Upper lobe of left lung (tissue), 4 donors: ENCODE measurements around the gene DYDC1.

Source experiments
- EP300 ChIP-seq, 4 donors: sonication (generic); formaldehyde crosslinking; IDR thresholded peaks; one replicate each; pipeline ENCODE4 v1.5.1; 2017; ENCODE audit warnings: antibody characterized with exemption in 4 of 4, control low read depth in 2 of 4
- POLR2A ChIP-seq, 4 donors: fragments of 450-650 bp; IDR thresholded peaks; one replicate each; pipeline ENCODE4 v1.5.1; 2016 to 2017; ENCODE audit warnings: antibody characterized with exemption in 4 of 4, mild to moderate bottlenecking in 2 of 4
- TF ChIP-seq, protein P1 (sequence below), 6 experiments: fragments of 450-650 bp in 4 of 6; fragments of 200-600 bp in 2 of 6; sonication (generic) in 2 of 6; IDR thresholded peaks; one replicate each; pipeline ENCODE4 v1.5.1; 2016 to 2019; ENCODE audit warnings: antibody characterized with exemption in 6 of 6

DNA sequence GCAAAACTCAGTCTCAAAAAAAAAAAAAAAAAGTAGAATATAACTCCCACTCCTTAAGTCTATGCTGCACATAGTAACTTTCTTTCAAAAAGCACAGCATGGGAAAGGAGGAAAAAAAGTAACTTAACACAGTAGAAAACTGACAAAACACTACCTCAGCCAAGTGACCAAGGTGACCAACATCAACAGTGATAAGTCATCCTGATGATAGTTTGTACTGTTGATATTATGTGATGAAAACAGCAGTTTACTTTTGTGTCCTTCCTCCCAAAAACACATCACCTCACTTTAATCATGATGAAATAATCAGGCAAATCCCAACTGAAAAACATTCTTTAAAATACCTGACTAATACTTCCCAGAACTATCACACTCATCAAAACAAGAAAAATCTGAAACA is 37.8 kb downstream of the DYDC1 start:
- TF ChIP-seq POLR2A (IDR thresholded peaks at IDR 0.05), result no peak
- TF ChIP-seq, protein P1, sequence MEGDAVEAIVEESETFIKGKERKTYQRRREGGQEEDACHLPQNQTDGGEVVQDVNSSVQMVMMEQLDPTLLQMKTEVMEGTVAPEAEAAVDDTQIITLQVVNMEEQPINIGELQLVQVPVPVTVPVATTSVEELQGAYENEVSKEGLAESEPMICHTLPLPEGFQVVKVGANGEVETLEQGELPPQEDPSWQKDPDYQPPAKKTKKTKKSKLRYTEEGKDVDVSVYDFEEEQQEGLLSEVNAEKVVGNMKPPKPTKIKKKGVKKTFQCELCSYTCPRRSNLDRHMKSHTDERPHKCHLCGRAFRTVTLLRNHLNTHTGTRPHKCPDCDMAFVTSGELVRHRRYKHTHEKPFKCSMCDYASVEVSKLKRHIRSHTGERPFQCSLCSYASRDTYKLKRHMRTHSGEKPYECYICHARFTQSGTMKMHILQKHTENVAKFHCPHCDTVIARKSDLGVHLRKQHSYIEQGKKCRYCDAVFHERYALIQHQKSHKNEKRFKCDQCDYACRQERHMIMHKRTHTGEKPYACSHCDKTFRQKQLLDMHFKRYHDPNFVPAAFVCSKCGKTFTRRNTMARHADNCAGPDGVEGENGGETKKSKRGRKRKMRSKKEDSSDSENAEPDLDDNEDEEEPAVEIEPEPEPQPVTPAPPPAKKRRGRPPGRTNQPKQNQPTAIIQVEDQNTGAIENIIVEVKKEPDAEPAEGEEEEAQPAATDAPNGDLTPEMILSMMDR (IDR thresholded peaks at IDR 0.05), result no peak
- TF ChIP-seq EP300 (IDR thresholded peaks at IDR 0.05), result no peak
